Left ventricle myocardium inferior (tissue), 1 donor: ENCODE data around the gene EIF4B. TPM values are rescaled to one million over a fixed set of nuclear protein-coding genes. Genes with fewer than 3 reads are reported as not detected.

Experiments used
- DNase-seq: peaks from one replicate; pipeline ENCODE4 v3.0.0-alpha.2; 2020
- H3K27ac ChIP-seq: fragments of 200-600 bp; replicated peaks from 2 replicates; pipeline ENCODE4 v1.8.0; 2021
- H3K27me3 ChIP-seq: fragments of 200-600 bp; 2 replicates; pipeline ENCODE4 v1.8.0; 2021; ENCODE audit warnings: low read depth
- H3K36me3 ChIP-seq: fragments of 200-600 bp; 2 replicates; pipeline ENCODE4 v1.8.0; 2021
- H3K4me1 ChIP-seq: fragments of 200-600 bp; 2 replicates; pipeline ENCODE4 v1.8.0; 2021
- H3K4me3 ChIP-seq: fragments of 200-600 bp; 2 replicates; pipeline ENCODE4 v1.8.0; 2021; ENCODE audit warnings: mild to moderate bottlenecking, moderate library complexity
- H3K9me3 ChIP-seq: fragments of 200-600 bp; replicated peaks from 2 replicates; pipeline ENCODE4 v1.8.0; 2021
- intact Hi-C: fragments of 100-400 bp; cut with micrococcal nuclease; formaldehyde crosslinking; loops from one replicate; pipeline ENCODE4 v1.11.0; 2022
- total RNA-seq: library from RNA; stranded (reverse); fragmentation: NEBNext Ultra II Directional; extraction: Animal tissue kit (Norgen Biotek cat#: 25700); gene quantifications from one replicate; pipeline ENCODE4 v1.2.1, GENCODE V29; 2021
- TF ChIP-seq, protein P1 (sequence below): fragments of 200-600 bp; IDR thresholded peaks from 2 replicates; pipeline ENCODE4 v1.8.0; 2021; ENCODE audit warnings: antibody characterized with exemption, mild to moderate bottlenecking, borderline replicate concordance
- donor health status: DM: no; HTN: yes; CAD: no; lungs with severe emphysema.

Gene EIF4B
- total RNA-seq, 1 donor from 2014 or later: 390 TPM

DNA sequence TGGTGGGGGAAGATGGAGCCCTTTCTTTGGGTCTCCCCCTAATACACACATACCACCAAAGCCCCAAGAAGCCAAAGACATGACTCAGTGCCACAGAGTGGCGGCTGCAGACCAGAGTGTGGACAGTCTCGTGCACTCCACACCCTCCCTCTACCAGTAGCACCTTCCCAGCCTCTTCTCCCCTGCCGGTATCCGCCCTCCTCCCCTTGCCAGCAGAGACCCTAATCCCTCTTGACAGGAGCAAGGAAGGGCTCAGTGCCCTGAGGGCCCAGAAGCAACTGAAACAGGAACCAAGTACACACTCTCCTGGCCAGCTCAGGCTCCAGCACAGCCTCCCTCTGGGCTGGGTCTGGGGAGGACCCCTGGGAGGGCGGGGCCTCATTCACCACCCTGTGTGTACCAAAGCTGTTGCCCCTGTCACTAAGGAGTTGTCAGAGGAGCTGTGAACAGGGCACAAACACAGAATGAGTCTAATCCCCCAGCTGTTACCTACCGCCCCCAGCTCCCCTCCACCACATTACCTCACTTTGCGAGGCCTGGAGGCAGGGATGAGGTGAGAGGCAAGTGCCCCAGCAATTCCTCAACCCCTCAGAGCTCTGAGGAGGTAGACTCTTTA is 64.7 kb downstream of the EIF4B start:
- DNase-seq: no peak
- intact Hi-C loops: no loop called here
- TF ChIP-seq, protein P1, sequence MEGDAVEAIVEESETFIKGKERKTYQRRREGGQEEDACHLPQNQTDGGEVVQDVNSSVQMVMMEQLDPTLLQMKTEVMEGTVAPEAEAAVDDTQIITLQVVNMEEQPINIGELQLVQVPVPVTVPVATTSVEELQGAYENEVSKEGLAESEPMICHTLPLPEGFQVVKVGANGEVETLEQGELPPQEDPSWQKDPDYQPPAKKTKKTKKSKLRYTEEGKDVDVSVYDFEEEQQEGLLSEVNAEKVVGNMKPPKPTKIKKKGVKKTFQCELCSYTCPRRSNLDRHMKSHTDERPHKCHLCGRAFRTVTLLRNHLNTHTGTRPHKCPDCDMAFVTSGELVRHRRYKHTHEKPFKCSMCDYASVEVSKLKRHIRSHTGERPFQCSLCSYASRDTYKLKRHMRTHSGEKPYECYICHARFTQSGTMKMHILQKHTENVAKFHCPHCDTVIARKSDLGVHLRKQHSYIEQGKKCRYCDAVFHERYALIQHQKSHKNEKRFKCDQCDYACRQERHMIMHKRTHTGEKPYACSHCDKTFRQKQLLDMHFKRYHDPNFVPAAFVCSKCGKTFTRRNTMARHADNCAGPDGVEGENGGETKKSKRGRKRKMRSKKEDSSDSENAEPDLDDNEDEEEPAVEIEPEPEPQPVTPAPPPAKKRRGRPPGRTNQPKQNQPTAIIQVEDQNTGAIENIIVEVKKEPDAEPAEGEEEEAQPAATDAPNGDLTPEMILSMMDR: no peak

DNA sequence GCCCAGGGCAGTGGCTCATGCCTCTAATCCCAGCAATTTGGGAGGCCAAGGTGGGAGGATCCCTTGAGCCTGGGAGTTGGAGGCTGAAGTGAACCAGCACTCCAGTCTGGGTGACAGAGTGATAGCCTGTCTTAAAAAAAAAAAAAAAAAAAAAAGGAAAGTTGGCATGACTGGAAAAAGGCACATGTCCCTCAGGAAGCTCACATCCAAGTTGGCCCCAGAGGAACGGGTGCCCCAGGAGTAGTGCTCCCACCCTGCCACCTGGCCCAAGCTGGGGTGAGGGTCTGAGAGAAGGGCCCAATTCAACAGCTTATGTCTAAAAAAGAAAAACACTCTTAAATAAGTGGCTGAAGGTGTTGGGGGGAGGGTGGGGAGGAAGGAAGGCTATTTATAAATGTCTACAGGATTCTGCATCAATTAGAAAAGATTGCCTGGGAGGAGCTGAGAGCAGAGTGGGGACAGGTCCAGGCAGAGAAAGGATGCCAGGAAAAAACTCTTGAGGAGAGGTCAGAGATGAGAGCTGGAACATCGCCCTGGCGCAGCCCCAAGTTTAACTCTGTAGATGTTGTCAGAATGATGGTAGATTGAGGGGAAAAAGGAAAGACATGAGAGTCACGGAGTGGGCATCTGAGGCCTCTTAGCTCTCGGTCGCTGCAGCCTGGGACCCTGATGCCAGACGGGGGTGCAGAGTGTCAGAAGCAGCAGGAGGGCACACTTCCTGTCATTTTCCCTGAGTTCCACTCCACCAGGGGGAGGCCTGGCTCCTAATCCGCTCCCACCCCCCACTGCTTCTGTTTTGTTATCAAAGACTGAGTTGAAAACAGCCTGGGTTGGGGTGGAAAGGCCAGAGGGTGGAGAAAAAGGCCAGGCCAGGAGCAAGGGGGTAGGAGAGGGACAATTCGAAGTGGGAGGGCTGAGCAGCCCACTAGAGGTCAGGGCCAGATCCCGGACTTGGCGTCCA is 65.6 kb downstream of the EIF4B start:
- DNase-seq: peak; percentile 87
- Histone ChIP-seq H3K36me3 (peaks cover 33% of the 10 kb centered on the region), H3K27me3 (no peaks in the 10 kb centered on the region), H3K27ac (peak overlapping the region; percentile 100), H3K9me3 (no peaks in the 10 kb centered on the region), H3K4me3 (peak overlapping the region; percentile 38), H3K4me1 (peaks cover 82% of the 10 kb centered on the region)
- intact Hi-C loops: no loop called here
- TF ChIP-seq, protein P1: peak; percentile 37

More for the DNA sequence above, 64.7 kb downstream of the EIF4B start:
- Histone ChIP-seq H3K9me3 (no peaks in the 10 kb centered on the region), H3K4me1 (peaks cover 90% of the 10 kb centered on the region), H3K36me3 (peaks cover 32% of the 10 kb centered on the region), H3K27me3 (no peaks in the 10 kb centered on the region), H3K4me3 (peak overlapping the region; percentile 38), H3K27ac (peak overlapping the region; percentile 100)

DNA sequence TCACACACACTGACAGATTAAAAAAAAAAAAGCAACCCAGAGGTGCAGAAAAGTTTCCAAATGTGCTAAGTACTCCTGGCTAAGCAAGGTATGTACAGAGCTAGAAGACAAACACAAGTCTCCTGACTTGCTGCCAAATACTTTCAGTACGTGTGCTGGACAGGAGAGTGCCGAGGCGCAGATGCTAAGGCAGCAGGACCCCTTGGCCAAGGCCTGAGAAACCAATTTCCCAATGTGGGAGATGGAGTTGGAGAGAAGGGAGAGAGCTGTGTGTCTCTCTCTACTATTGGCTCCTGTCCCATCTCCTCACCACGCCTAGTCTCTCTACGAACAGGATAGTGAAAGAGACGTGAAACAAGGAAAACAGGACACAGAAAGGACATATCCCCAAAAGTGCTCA is 67.6 kb downstream of the EIF4B start:
- Histone ChIP-seq H3K36me3 (peaks cover 30% of the 10 kb centered on the region), H3K4me1 (peaks cover 80% of the 10 kb centered on the region), H3K27me3 (no peaks in the 10 kb centered on the region), H3K9me3 (no peaks in the 10 kb centered on the region), H3K4me3 (no peak overlapping the region), H3K27ac (peak overlapping the region; percentile 100)
- intact Hi-C loops: no loop called here
- TF ChIP-seq, protein P1: no peak
- DNase-seq: no peak

DNA sequence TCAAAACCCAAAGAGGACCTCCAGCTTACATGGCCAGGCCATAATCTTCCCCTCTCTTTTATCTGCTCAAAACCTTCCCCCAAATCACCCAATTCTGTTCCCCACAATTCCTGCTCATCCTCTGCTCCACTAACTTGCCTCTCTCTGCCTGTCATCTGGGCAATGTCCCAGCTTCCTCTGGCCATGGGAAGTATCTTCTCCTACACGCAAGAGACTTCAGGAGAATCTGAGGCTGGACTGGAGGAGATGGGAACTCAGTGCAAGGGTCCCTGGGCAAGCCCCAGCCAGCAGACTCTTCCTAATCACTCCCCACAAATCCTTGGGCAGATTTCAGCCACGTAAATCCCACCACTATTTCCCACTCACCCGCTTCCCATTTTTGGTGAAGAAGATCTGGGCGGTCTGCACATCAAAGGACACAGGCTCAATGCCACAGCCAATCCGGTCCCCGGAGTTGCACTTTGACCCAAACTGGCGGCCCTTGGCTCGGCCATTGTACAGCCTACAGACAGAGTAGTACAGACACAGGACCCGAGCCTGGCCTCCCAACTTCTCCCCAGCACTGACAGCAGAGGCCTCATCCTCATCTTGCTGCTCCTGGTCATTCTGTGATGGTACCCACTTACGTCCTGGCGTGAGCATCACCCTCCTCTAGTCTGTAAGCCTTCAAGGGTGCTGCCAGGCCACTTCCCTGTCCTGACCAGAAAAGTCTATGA is 68.2 kb downstream of the EIF4B start:
- Histone ChIP-seq H3K36me3 (peaks cover 30% of the 10 kb centered on the region), H3K27me3 (no peaks in the 10 kb centered on the region), H3K4me3 (no peak overlapping the region), H3K27ac (peak overlapping the region; percentile 100), H3K9me3 (no peaks in the 10 kb centered on the region), H3K4me1 (peaks cover 77% of the 10 kb centered on the region)
- intact Hi-C loops: no loop called here
- no peak for DNase-seq
- TF ChIP-seq, protein P1: no peak

DNA sequence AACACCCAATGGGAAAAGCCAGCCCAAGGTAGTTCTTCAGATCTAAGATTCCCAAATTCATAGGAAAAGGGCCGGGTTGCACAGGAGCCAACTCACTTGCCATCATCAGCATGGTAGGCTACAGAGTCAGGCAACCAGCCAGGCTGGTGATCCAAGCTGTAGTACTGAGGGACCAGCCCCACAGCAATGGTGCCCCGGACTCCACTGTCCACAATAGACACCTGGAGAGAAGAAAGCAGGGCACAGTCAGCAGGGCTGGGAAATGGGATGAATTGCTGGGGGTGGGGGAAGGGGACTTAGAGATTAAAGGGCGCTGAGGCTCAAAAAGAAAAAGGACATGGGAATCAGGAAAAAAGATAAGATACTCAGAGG is 68.7 kb downstream of the EIF4B start:
- peak overlapping the region; percentile 100 for H3K27ac ChIP-seq
- peaks cover 30% of the 10 kb centered on the region for H3K36me3 ChIP-seq
- peaks cover 77% of the 10 kb centered on the region for H3K4me1 ChIP-seq
- H3K4me3 ChIP-seq: no peak overlapping the region
- no peak for DNase-seq
- H3K27me3 ChIP-seq: no peaks in the 10 kb centered on the region
- H3K9me3 ChIP-seq: no peaks in the 10 kb centered on the region
- TF ChIP-seq, protein P1: no peak
- intact Hi-C loops: no loop called here
